ENCODE measurements around the gene TRPC4AP.

TRPC4AP gene

GRCh38 chr20:34982270-34983088 lies 110.1 kb downstream of the TRPC4AP start:
- Histone ChIP-seq H3K27ac (ENCODE audit: low read length) (no peak overlapping the region), H3K9me3 (ENCODE audit: control insufficient read depth, insufficient read depth, low read length) (no peaks in the 10 kb centered on the region), H3K36me3 (ENCODE audit: control insufficient read depth, insufficient read depth, low read length) (no peaks in the 10 kb centered on the region), H3K27me3 (ENCODE audit: control insufficient read depth, insufficient read depth, low read length) (no peaks in the 10 kb centered on the region), H3K4me1 (ENCODE audit: control insufficient read depth, insufficient read depth, low read length) (peaks cover 15% of the 10 kb centered on the region), H3K4me3 (ENCODE audit: low read length) (no peak overlapping the region)
- no peak for DNase-seq (ENCODE audit: low read depth, low spot score)
- no CpG with 5 or more reads among the region's 21 CpGs for WGBS (ENCODE audit: insufficient coverage, insufficient read length)

- no peaks in the 10 kb centered on the region for H3K36me3 ChIP-seq (ENCODE audit: control insufficient read depth, insufficient read depth, low read length)
- no peaks in the 10 kb centered on the region for H3K27me3 ChIP-seq (ENCODE audit: control insufficient read depth, insufficient read depth, low read length)
- DNase-seq (ENCODE audit: low read depth, low spot score), result no peak
- WGBS (ENCODE audit: insufficient coverage, insufficient read length), result no CpG with 5 or more reads among the region's 22 CpGs
- H3K27ac ChIP-seq (ENCODE audit: low read length), result no peak overlapping the region
- H3K9me3 ChIP-seq (ENCODE audit: control insufficient read depth, insufficient read depth, low read length), result no peaks in the 10 kb centered on the region
- H3K4me3 ChIP-seq (ENCODE audit: low read length), result no peak overlapping the region
- H3K4me1 ChIP-seq (ENCODE audit: control insufficient read depth, insufficient read depth, low read length), result peaks cover 15% of the 10 kb centered on the region
Measured at GRCh38 chr20:34980543-34981233, 111.9 kb downstream of the TRPC4AP start.

- no peak for DNase-seq (ENCODE audit: low read depth, low spot score)
- Histone ChIP-seq H3K27ac (ENCODE audit: low read length) (no peak overlapping the region), H3K4me1 (ENCODE audit: control insufficient read depth, insufficient read depth, low read length) (peaks cover 12% of the 10 kb centered on the region), H3K36me3 (ENCODE audit: control insufficient read depth, insufficient read depth, low read length) (no peaks in the 10 kb centered on the region), H3K4me3 (ENCODE audit: low read length) (no peak overlapping the region), H3K27me3 (ENCODE audit: control insufficient read depth, insufficient read depth, low read length) (no peaks in the 10 kb centered on the region), H3K9me3 (ENCODE audit: control insufficient read depth, insufficient read depth, low read length) (no peaks in the 10 kb centered on the region)
- no CpG with 5 or more reads among the region's 42 CpGs for WGBS (ENCODE audit: insufficient coverage, insufficient read length)
Measured at GRCh38 chr20:34979366-34980153, 113.0 kb downstream of the TRPC4AP start.

GRCh38 chr20:34978092-34978744 lies 114.4 kb downstream of the TRPC4AP start:
- Histone ChIP-seq H3K4me1 (ENCODE audit: control insufficient read depth, insufficient read depth, low read length) (peaks cover 7% of the 10 kb centered on the region; the same call in 1 of the 2 replicates), H3K27me3 (ENCODE audit: control insufficient read depth, insufficient read depth, low read length) (no peaks in the 10 kb centered on the region), H3K4me3 (ENCODE audit: low read length) (no peak overlapping the region), H3K36me3 (ENCODE audit: control insufficient read depth, insufficient read depth, low read length) (no peaks in the 10 kb centered on the region), H3K27ac (ENCODE audit: low read length) (no peak overlapping the region), H3K9me3 (ENCODE audit: control insufficient read depth, insufficient read depth, low read length) (no peaks in the 10 kb centered on the region)
- DNase-seq (ENCODE audit: low read depth, low spot score), result no peak
- WGBS (ENCODE audit: insufficient coverage, insufficient read length), result no CpG with 5 or more reads among the region's 10 CpGs

GRCh38 chr20:34977365-34978091 lies 115.1 kb downstream of the TRPC4AP start:
- Histone ChIP-seq H3K9me3 (ENCODE audit: control insufficient read depth, insufficient read depth, low read length) (no peaks in the 10 kb centered on the region), H3K4me1 (ENCODE audit: control insufficient read depth, insufficient read depth, low read length) (peaks cover 7% of the 10 kb centered on the region; the same call in 1 of the 2 replicates)
- no CpG with 5 or more reads among the region's 17 CpGs for WGBS (ENCODE audit: insufficient coverage, insufficient read length)

GRCh38 chr20:34976286-34976685 lies 116.3 kb downstream of the TRPC4AP start:
- WGBS (ENCODE audit: insufficient coverage, insufficient read length), result no CpG with 5 or more reads among the region's 12 CpGs
- Histone ChIP-seq H3K36me3 (ENCODE audit: control insufficient read depth, insufficient read depth, low read length) (no peaks in the 10 kb centered on the region), H3K27me3 (ENCODE audit: control insufficient read depth, insufficient read depth, low read length) (no peaks in the 10 kb centered on the region), H3K9me3 (ENCODE audit: control insufficient read depth, insufficient read depth, low read length) (no peaks in the 10 kb centered on the region), H3K4me3 (ENCODE audit: low read length) (no peak overlapping the region), H3K27ac (ENCODE audit: low read length) (no peak overlapping the region), H3K4me1 (ENCODE audit: control insufficient read depth, insufficient read depth, low read length) (peaks cover 7% of the 10 kb centered on the region; the same call in 1 of the 2 replicates)
- DNase-seq (ENCODE audit: low read depth, low spot score), result no peak

More at GRCh38 chr20:34977365-34978091, 115.1 kb downstream of the TRPC4AP start:
- Histone ChIP-seq H3K27me3 (ENCODE audit: control insufficient read depth, insufficient read depth, low read length) (no peaks in the 10 kb centered on the region), H3K27ac (ENCODE audit: low read length) (no peak overlapping the region), H3K4me3 (ENCODE audit: low read length) (no peak overlapping the region), H3K36me3 (ENCODE audit: control insufficient read depth, insufficient read depth, low read length) (no peaks in the 10 kb centered on the region)
- DNase-seq (ENCODE audit: low read depth, low spot score), result no peak

GRCh38 chr20:34974246-34974645 lies 118.4 kb downstream of the TRPC4AP start:
- no peaks in the 10 kb centered on the region for H3K27me3 ChIP-seq (ENCODE audit: control insufficient read depth, insufficient read depth, low read length)

GRCh38 chr20:34971561-34972235 lies 120.9 kb downstream of the TRPC4AP start:
- H3K4me3 ChIP-seq (ENCODE audit: low read length), result no peak overlapping the region
- DNase-seq (ENCODE audit: low read depth, low spot score), result no peak
- no peaks in the 10 kb centered on the region for H3K9me3 ChIP-seq (ENCODE audit: control insufficient read depth, insufficient read depth, low read length)
- no peak overlapping the region for H3K27ac ChIP-seq (ENCODE audit: low read length)
- WGBS (ENCODE audit: insufficient coverage, insufficient read length), result no CpG with 5 or more reads among the region's 10 CpGs
- no peaks in the 10 kb centered on the region; the same call in 1 of the 2 replicates for H3K4me1 ChIP-seq (ENCODE audit: control insufficient read depth, insufficient read depth, low read length)
- H3K36me3 ChIP-seq (ENCODE audit: control insufficient read depth, insufficient read depth, low read length), result no peaks in the 10 kb centered on the region
- no peaks in the 10 kb centered on the region for H3K27me3 ChIP-seq (ENCODE audit: control insufficient read depth, insufficient read depth, low read length)

More at GRCh38 chr20:34974246-34974645, 118.4 kb downstream of the TRPC4AP start:
- DNase-seq (ENCODE audit: low read depth, low spot score), result no peak
- H3K27ac ChIP-seq (ENCODE audit: low read length), result no peak overlapping the region
- H3K9me3 ChIP-seq (ENCODE audit: control insufficient read depth, insufficient read depth, low read length), result no peaks in the 10 kb centered on the region
- WGBS (ENCODE audit: insufficient coverage, insufficient read length), result no CpG with 5 or more reads among the region's 4 CpGs
- no peak overlapping the region for H3K4me3 ChIP-seq (ENCODE audit: low read length)
- H3K36me3 ChIP-seq (ENCODE audit: control insufficient read depth, insufficient read depth, low read length), result no peaks in the 10 kb centered on the region
- H3K4me1 ChIP-seq (ENCODE audit: control insufficient read depth, insufficient read depth, low read length), result peaks cover 3% of the 10 kb centered on the region; the same call in 1 of the 2 replicates

GRCh38 chr20:34970846-34971560 lies 121.6 kb downstream of the TRPC4AP start:
- no peak overlapping the region for H3K27ac ChIP-seq (ENCODE audit: low read length)
- no peaks in the 10 kb centered on the region for H3K36me3 ChIP-seq (ENCODE audit: control insufficient read depth, insufficient read depth, low read length)
- no CpG with 5 or more reads among the region's 9 CpGs for WGBS (ENCODE audit: insufficient coverage, insufficient read length)
- H3K27me3 ChIP-seq (ENCODE audit: control insufficient read depth, insufficient read depth, low read length), result no peaks in the 10 kb centered on the region
- no peak for DNase-seq (ENCODE audit: low read depth, low spot score)
- no peaks in the 10 kb centered on the region; the same call in 1 of the 2 replicates for H3K4me1 ChIP-seq (ENCODE audit: control insufficient read depth, insufficient read depth, low read length)
- H3K9me3 ChIP-seq (ENCODE audit: control insufficient read depth, insufficient read depth, low read length), result no peaks in the 10 kb centered on the region
- H3K4me3 ChIP-seq (ENCODE audit: low read length), result no peak overlapping the region
